Progenitor cell of endocrine pancreas (in vitro differentiated cells): ENCODE results near the gene LTBP1. TPM values are rescaled to one million over a fixed set of nuclear protein-coding genes. Genes with fewer than 3 reads are reported as not detected.
A peak's percentile ranks its signal among the peaks of the same experiment; 100 is the strongest.

Source experiments
- DNase-seq: peaks from one replicate; pipeline ENCODE4 v3.0.0; 2021; ENCODE audit warnings: low spot score; ENCODE audit not compliant: unreplicated experiment
- H3K27ac Mint-ChIP-seq: 2 replicates; pipeline ENCODE4 v1.8.0; 2021; ENCODE audit warnings: mild to moderate bottlenecking, moderate library complexity, mixed read lengths
- H3K27me3 Mint-ChIP-seq: 2 replicates; pipeline ENCODE4 v1.8.0; 2021; ENCODE audit warnings: mixed read lengths
- H3K36me3 Mint-ChIP-seq: 2 replicates; pipeline ENCODE4 v1.8.0; 2022; ENCODE audit warnings: mixed read lengths; ENCODE audit not compliant: insufficient read depth
- H3K4me1 Mint-ChIP-seq: 2 replicates; pipeline ENCODE4 v1.8.0; 2021; ENCODE audit warnings: low read depth, mixed read lengths
- H3K4me3 Mint-ChIP-seq: 2 replicates; pipeline ENCODE4 v1.8.0; 2021; ENCODE audit warnings: low read depth, mild to moderate bottlenecking, moderate library complexity, mixed read lengths
- H3K9me3 Mint-ChIP-seq: 2 replicates; pipeline ENCODE4 v1.8.0; 2021; ENCODE audit warnings: low read depth, mixed read lengths
- total RNA-seq: library from RNA; stranded (reverse); gene quantifications from 2 replicates; pipeline ENCODE4 v1.2.1, GENCODE V29; 2021
- TF ChIP-seq, protein P1 (sequence below): fragments of 200-600 bp; sonication (generic); IDR thresholded peaks from one replicate; pipeline ENCODE4 v1.5.0; 2021; ENCODE audit warnings: antibody characterized with exemption, mild to moderate bottlenecking; ENCODE audit not compliant: unreplicated experiment

The LTBP1 gene
- total RNA-seq, 1 donor from 2014 or later: 63.0 TPM

DNA sequence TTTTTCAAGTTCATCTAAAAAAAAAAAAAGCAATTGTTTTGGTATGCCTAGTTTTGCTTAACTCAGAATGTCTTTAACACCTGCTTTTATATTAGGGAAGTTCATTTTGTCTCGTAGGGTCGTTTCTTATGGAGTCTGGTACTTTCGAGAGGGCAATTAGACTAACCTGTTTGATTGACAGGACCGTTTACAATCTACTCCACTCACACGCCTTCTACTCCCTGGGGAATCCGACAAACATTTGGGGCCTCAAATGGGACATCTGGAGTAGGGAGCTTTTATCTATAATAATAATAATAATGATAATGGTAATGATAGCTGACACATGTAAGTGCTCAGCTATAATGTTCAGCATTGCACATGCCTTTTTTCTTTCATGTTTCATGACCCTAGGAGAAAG, 268.1 kb downstream of the LTBP1 start:
- H3K4me1 Mint-ChIP-seq: peaks cover 14% of the 10 kb centered on the region
- H3K27me3 Mint-ChIP-seq: no peaks in the 10 kb centered on the region
- no peak for DNase-seq
- peaks cover 3% of the 10 kb centered on the region for H3K36me3 Mint-ChIP-seq
- peak overlapping the region; percentile 42 for H3K27ac Mint-ChIP-seq
- no peak overlapping the region for H3K4me3 Mint-ChIP-seq
- peaks cover 4% of the 10 kb centered on the region for H3K9me3 Mint-ChIP-seq
- TF ChIP-seq, protein P1, sequence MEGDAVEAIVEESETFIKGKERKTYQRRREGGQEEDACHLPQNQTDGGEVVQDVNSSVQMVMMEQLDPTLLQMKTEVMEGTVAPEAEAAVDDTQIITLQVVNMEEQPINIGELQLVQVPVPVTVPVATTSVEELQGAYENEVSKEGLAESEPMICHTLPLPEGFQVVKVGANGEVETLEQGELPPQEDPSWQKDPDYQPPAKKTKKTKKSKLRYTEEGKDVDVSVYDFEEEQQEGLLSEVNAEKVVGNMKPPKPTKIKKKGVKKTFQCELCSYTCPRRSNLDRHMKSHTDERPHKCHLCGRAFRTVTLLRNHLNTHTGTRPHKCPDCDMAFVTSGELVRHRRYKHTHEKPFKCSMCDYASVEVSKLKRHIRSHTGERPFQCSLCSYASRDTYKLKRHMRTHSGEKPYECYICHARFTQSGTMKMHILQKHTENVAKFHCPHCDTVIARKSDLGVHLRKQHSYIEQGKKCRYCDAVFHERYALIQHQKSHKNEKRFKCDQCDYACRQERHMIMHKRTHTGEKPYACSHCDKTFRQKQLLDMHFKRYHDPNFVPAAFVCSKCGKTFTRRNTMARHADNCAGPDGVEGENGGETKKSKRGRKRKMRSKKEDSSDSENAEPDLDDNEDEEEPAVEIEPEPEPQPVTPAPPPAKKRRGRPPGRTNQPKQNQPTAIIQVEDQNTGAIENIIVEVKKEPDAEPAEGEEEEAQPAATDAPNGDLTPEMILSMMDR: no peak

- TF ChIP-seq, protein P1: no peak
- Mint-ChIP-seq H3K4me1 (peaks cover 11% of the 10 kb centered on the region), H3K36me3 (peaks cover 3% of the 10 kb centered on the region), H3K9me3 (peaks cover 4% of the 10 kb centered on the region), H3K27me3 (no peaks in the 10 kb centered on the region), H3K27ac (no peak overlapping the region), H3K4me3 (no peak overlapping the region)
- DNase-seq: no peak
Measured at GRCh38 chr2:33215299-33215698, 268.5 kb downstream of the LTBP1 start.

DNA sequence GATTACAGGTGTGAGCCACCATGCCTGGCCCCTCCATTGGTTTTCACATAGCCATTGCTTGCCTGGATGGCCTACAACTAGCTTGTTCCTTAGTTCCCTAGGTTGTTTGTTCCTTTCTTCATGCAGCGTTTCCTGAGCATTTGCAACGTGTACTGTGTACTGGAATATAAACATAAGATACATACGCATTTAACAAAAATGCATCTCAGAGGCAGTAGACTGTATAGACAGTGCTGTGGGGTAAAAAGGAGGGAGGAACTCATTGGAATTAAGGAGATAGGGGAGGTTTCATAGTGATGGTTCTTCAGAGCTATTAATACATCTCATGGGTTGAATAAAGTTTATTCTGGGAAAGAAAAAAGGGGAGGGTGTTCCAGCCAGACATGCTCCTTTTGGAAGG, 269.2 kb downstream of the LTBP1 start:
- Mint-ChIP-seq H3K27me3 (no peaks in the 10 kb centered on the region), H3K4me3 (no peak overlapping the region), H3K36me3 (peaks cover 3% of the 10 kb centered on the region), H3K9me3 (peaks cover 4% of the 10 kb centered on the region), H3K4me1 (peaks cover 11% of the 10 kb centered on the region), H3K27ac (no peak overlapping the region)
- no peak for DNase-seq
- TF ChIP-seq, protein P1: no peak

- peaks cover 4% of the 10 kb centered on the region for H3K9me3 Mint-ChIP-seq
- peaks cover 10% of the 10 kb centered on the region for H3K4me1 Mint-ChIP-seq
- peaks cover 3% of the 10 kb centered on the region for H3K36me3 Mint-ChIP-seq
- no peak for DNase-seq
- TF ChIP-seq, protein P1: no peak
- H3K27ac Mint-ChIP-seq: peak overlapping the region; percentile 50
- no peak overlapping the region for H3K4me3 Mint-ChIP-seq
- no peaks in the 10 kb centered on the region for H3K27me3 Mint-ChIP-seq
Measured at GRCh38 chr2:33216508-33217182, 269.9 kb downstream of the LTBP1 start.

DNA sequence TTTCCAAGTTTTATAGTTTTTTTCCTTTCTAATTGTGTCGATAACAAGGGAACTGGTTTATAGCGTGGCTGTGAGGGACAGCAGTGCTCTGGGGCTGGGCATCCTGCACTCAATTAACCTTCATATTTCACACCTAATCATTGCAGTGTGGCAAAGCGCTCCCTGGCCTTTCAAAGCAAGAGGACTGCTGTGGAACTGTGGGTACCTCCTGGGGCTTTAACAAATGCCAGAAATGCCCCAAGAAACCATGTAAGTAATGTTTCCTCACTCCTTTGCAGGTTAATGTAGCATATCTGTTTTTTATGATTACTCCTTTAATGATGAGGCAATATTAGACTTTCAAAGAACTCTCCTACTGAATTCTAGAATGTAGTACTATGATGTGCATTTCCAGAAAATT, 270.7 kb downstream of the LTBP1 start:
- Mint-ChIP-seq H3K4me1 (peaks cover 5% of the 10 kb centered on the region), H3K36me3 (peaks cover 3% of the 10 kb centered on the region), H3K27me3 (no peaks in the 10 kb centered on the region), H3K4me3 (no peak overlapping the region), H3K27ac (no peak overlapping the region), H3K9me3 (peaks cover 4% of the 10 kb centered on the region)
- TF ChIP-seq, protein P1: no peak
- no peak for DNase-seq
